ENCODE results near the gene PLA2G12A. TPM values are rescaled to one million over a fixed set of nuclear protein-coding genes. Genes with fewer than 3 reads are reported as not detected.

Gene PLA2G12A
- total and polyA plus RNA-seq, 2 of the 8 experiments (the other 6 are each of a cell fraction or from before 2014, with no cell fraction given) = 26.6 to 47.2 TPM

- no peak overlapping the region for H2BK5ac ChIP-seq (ENCODE audit: low read depth, low read length)
- H4K8ac ChIP-seq (ENCODE audit: extremely low read depth, insufficient read depth, low read length) = no peak overlapping the region
- no peak overlapping the region for H4K91ac ChIP-seq (replicated peaks; ENCODE audit: insufficient read length, low read length)
- H3K4me2 ChIP-seq (ENCODE audit: insufficient read depth in 1 of 2, low read depth in 2 of 2, low read length in 2 of 2) = no peak overlapping the region
- H2BK15ac ChIP-seq (ENCODE audit: low read length) = no peak overlapping the region
- FAIRE-seq (no peak), DNase-seq (ENCODE audit: low read depth in 1 of 2, low spot score in 2 of 2) (no peak)
- H3K23ac ChIP-seq (ENCODE audit: insufficient read length) = no peak overlapping the region
- WGBS, 2 experiments (ENCODE audit: extremely low coverage in 1 of 2, insufficient coverage in 1 of 2, insufficient read length in 1 of 2, insufficient replicate concordance in 2 of 2, low coverage in 1 of 2, low lambda C conversion rate in 2 of 2, missing lambda C conversion rate in 1 of 2) = 84% methylated on average over 3 of the region's 3 CpGs; no CpG with 5 or more reads in 1 of the 2 experiments
- no peak overlapping the region for H3K4me3 ChIP-seq (ENCODE audit: extremely low read depth in 1 of 4, insufficient read depth in 2 of 4, low read depth in 3 of 4, low read length in 4 of 4)
- H3K18ac ChIP-seq (ENCODE audit: extremely low read depth, low read length) = no peak overlapping the region
- H2BK20ac ChIP-seq (ENCODE audit: low read length) = no peak overlapping the region
- no peak overlapping the region for H3K9ac ChIP-seq (replicated peaks in 1 of 4; ENCODE audit: extremely low read depth in 1 of 4, low read depth in 3 of 4, low read length in 3 of 4)
- H2BK120ac ChIP-seq (replicated peaks; ENCODE audit: low read depth, low read length) = no peak overlapping the region
- no peak overlapping the region for H3K56ac ChIP-seq (replicated peaks; ENCODE audit: insufficient read length, low read depth, low read length)
- H3K79me2 ChIP-seq (ENCODE audit: control insufficient read depth in 1 of 2, insufficient read depth in 2 of 2, low read length in 2 of 2) = no peaks in the 10 kb centered on the region
- H4K20me1 ChIP-seq (replicated peaks in 1 of 2; ENCODE audit: control insufficient read depth in 1 of 2, insufficient read depth in 2 of 2, low read length in 2 of 2) = no peaks in the 10 kb centered on the region
- H4K5ac ChIP-seq (ENCODE audit: insufficient read length, low read depth, low read length) = no peak overlapping the region
- no peak overlapping the region for H2AK5ac ChIP-seq (ENCODE audit: low read depth, low read length)
- H3K36me3 ChIP-seq (ENCODE audit: control insufficient read depth in 2 of 4, insufficient read depth in 4 of 4, low read length in 3 of 4) = no peaks in the 10 kb centered on the region
- H2AFZ ChIP-seq (ENCODE audit: low read length) = no peak overlapping the region
- no peak overlapping the region for H3K27ac ChIP-seq (ENCODE audit: low read depth, low read length)
- no peak overlapping the region for H3K4ac ChIP-seq (replicated peaks; ENCODE audit: insufficient read length, low read depth, low read length)
- H3K14ac ChIP-seq (ENCODE audit: insufficient read length) = no peak overlapping the region
- ChIA-PET POLR2A (ENCODE audit: partially characterized antibody) (no interaction called here), CTCF (ENCODE audit: partially characterized antibody) (interaction anchor here (0.6 kb wide), 1 partner anchor 23 kb away, joined by 3 read pairs; no protein-coding TSS in a partner anchor)
- H3K27me3 ChIP-seq (replicated peaks in 1 of 4; ENCODE audit: control insufficient read depth in 3 of 4, extremely low read depth in 1 of 4, insufficient read depth in 3 of 4, low read length in 3 of 4) = no peaks in the 10 kb centered on the region
- no peaks in the 10 kb centered on the region for H3K23me2 ChIP-seq (ENCODE audit: low read depth, low read length)
- H3K9me3 ChIP-seq (ENCODE audit: insufficient read depth in 2 of 2, low read depth in 1 of 2, low read length in 1 of 2) = no peaks in the 10 kb centered on the region
- TF ChIP-seq HDAC2 (IDR thresholded peaks at IDR 0.05; ENCODE audit: borderline replicate concordance in 1 of 2, low read depth in 2 of 2, low read length in 2 of 2) = no peak
- no peak for TF ChIP-seq GABPA (IDR thresholded peaks at IDR 0.05; ENCODE audit: borderline replicate concordance, insufficient read depth, low read length)
- TF ChIP-seq JUN (IDR thresholded peaks at IDR 0.05; ENCODE audit: low read depth, low read length) = no peak
- no peak overlapping the region for H2BK12ac ChIP-seq (ENCODE audit: low read depth, low read length)
- H3K79me1 ChIP-seq (ENCODE audit: low read depth, low read length) = no peaks in the 10 kb centered on the region
- H3K4me1 ChIP-seq (replicated peaks in 1 of 4; ENCODE audit: control insufficient read depth in 3 of 4, insufficient read depth in 4 of 4, low read length in 3 of 4) = no peaks in the 10 kb centered on the region
Measured at GRCh38 chr4:109755656-109756055, 25.8 kb upstream of the PLA2G12A start.
